A549 (cell line): ENCODE measurements around the gene CUL7. TPM values are rescaled to one million over a fixed set of nuclear protein-coding genes. Genes with fewer than 3 reads are reported as not detected.

Experiments used
- ATAC-seq, 2 experiments: fragments of 200-7000 bp in 1 of 2; fragments of >200 bp in 1 of 2; cut with Nextera tagmentation in 1 of 2; cut with Tn5 transposase in 1 of 2; 3 replicates each; pipeline versions ENCODE4 v1.8.0 to v1.9.1; 2018 to 2020; ENCODE audit warnings: mild to moderate bottlenecking in 1 of 2, moderate library complexity in 1 of 2
- CTCF ChIA-PET: fragments of 300-600 bp; sonication (Branson Sonifier 250); formaldehyde crosslinking; extraction: SDS; loops from one replicate; lab custom pipeline; 2021; ENCODE audit warnings: antibody characterized with exemption, inconsistent platforms; lab: Yijun Ruan, JAX
- POLR2A ChIA-PET: fragments of 350-600 bp; formaldehyde crosslinking; extraction: SDS; loops from one replicate; lab custom pipeline; 2021; ENCODE audit warnings: antibody characterized with exemption, inconsistent platforms; lab: Yijun Ruan, JAX
- DNase-seq, 2 experiments: peaks; one replicate each; pipeline versions ENCODE4 v3.0.0 to v3.0.0-alpha.2; 2011 to 2016; ENCODE audit warnings: low read depth in 1 of 2, low spot score in 1 of 2
- FAIRE-seq: peaks from 2 replicates; lab custom pipeline; 2011; peaks lifted over from hg19 to GRCh38; lab: Jason Lieb, UNC
- H3K27ac ChIP-seq, 2 experiments: fragments of >200 bp; sonication (Bioruptor Twin); formaldehyde crosslinking; 3 replicates each; pipeline ENCODE4 v1.5.1; 2016 to 2017
- H3K4me1 ChIP-seq: fragments of >200 bp; sonication (Bioruptor Twin); formaldehyde crosslinking; 3 replicates; pipeline ENCODE4 v1.6.1; 2016
- H3K4me2 ChIP-seq: fragments of >200 bp; sonication (Bioruptor Twin); formaldehyde crosslinking; 3 replicates; pipeline ENCODE4 v1.6.1; 2016
- H3K4me3 ChIP-seq: fragments of >200 bp; sonication (Bioruptor Twin); formaldehyde crosslinking; 3 replicates; pipeline ENCODE4 v1.5.1; 2016
- H3K9me3 ChIP-seq: fragments of >200 bp; sonication (Bioruptor Twin); formaldehyde crosslinking; 3 replicates; pipeline ENCODE4 v1.6.1; 2016
- BHLHE40 ChIP-seq: IDR thresholded peaks from 2 replicates; pipeline ENCODE4 v1.6.1; 2012; ENCODE audit warnings: low read depth, low read length, inconsistent platforms
- CBX8 ChIP-seq: fragments of 200-600 bp; sonication (generic); IDR thresholded peaks from 2 replicates; pipeline ENCODE4 v1.6.1; 2016
- CHD4 ChIP-seq: fragments of 200-600 bp; sonication (generic); IDR thresholded peaks from 2 replicates; pipeline ENCODE4 v1.6.1; 2016; ENCODE audit warnings: antibody characterized with exemption, mild to moderate bottlenecking, borderline replicate concordance
- EP300 ChIP-seq, 2 experiments: fragments of >200 bp; sonication (Bioruptor Twin); formaldehyde crosslinking; IDR thresholded peaks; 2 replicates in 1 of 2; 3 replicates in 1 of 2; pipeline ENCODE4 v1.6.1; 2016 to 2017
- ESRRA ChIP-seq: fragments of 150-350 bp; IDR thresholded peaks from 2 replicates; pipeline ENCODE4 v1.6.1; 2014; ENCODE audit warnings: mild to moderate bottlenecking, low read length, borderline replicate concordance
- HEYL ChIP-seq: fragments of 250-450 bp; sonication (Bioruptor Pico); IDR thresholded peaks from 2 replicates; pipeline ENCODE4 v1.8.0; 2021; ENCODE audit warnings: mild to moderate bottlenecking, moderate library complexity
- KDM5A ChIP-seq: fragments of 200-600 bp; sonication (generic); IDR thresholded peaks from 2 replicates; pipeline ENCODE4 v1.6.1; 2016; ENCODE audit warnings: antibody characterized with exemption, mild to moderate bottlenecking
- MAFK ChIP-seq: fragments of 450-650 bp; IDR thresholded peaks from 2 replicates; pipeline ENCODE4 v1.6.1; 2014; ENCODE audit not compliant: partially characterized antibody
- MYC ChIP-seq: IDR thresholded peaks from 2 replicates; pipeline ENCODE4 v1.6.1; 2012; ENCODE audit warnings: mild to moderate bottlenecking, inconsistent platforms, low read length, improper control_type of control experiment, borderline replicate concordance
- NFE2L2 ChIP-seq: fragments of 150-350 bp; conservative IDR thresholded peaks from 2 replicates; pipeline ENCODE4 v1.6.1; 2014; ENCODE audit warnings: low read length
- NR3C1 ChIP-seq: fragments of >200 bp; sonication (Bioruptor Twin); formaldehyde crosslinking; IDR thresholded peaks from 3 replicates; pipeline ENCODE4 v1.6.1; 2017
- POLR2AphosphoS2 ChIP-seq: conservative IDR thresholded peaks from 2 replicates; pipeline ENCODE4 v1.6.1; 2012; ENCODE audit warnings: low read length, improper control_type of control experiment, inconsistent platforms
- RAD21 ChIP-seq, 2 experiments: fragments of >200 bp in 1 of 2; sonication (Bioruptor Twin) in 1 of 2; formaldehyde crosslinking in 1 of 2; IDR thresholded peaks in 1 of 2; conservative IDR thresholded peaks in 1 of 2; 2 replicates in 1 of 2; 3 replicates in 1 of 2; pipeline ENCODE4 v1.6.1; 2012 to 2018; ENCODE audit warnings: inconsistent platforms in 1 of 2
- RCOR1 ChIP-seq: fragments of 150-350 bp; IDR thresholded peaks from 2 replicates; pipeline ENCODE4 v1.6.1; 2014; ENCODE audit warnings: antibody characterized with exemption, low read length, low read depth
- SMC3 ChIP-seq: fragments of >200 bp; sonication (Bioruptor Twin); formaldehyde crosslinking; IDR thresholded peaks from 3 replicates; pipeline ENCODE4 v1.6.1; 2018; ENCODE audit warnings: inconsistent platforms
- SREBF2 ChIP-seq: fragments of 450-650 bp; IDR thresholded peaks from 2 replicates; pipeline ENCODE4 v1.6.1; 2014; ENCODE audit warnings: mild to moderate bottlenecking, moderate library complexity
- TFCP2L1 ChIP-seq: fragments of 250-450 bp; sonication (Bioruptor Pico); IDR thresholded peaks from 2 replicates; pipeline ENCODE4 v1.5.0; 2021; ENCODE audit warnings: mild to moderate bottlenecking
- ZNF302 ChIP-seq: fragments of 250-450 bp; sonication (Bioruptor Pico); IDR thresholded peaks from 2 replicates; pipeline ENCODE4 v1.9.0; 2021; ENCODE audit warnings: inconsistent platforms, mild to moderate bottlenecking, moderate library complexity
- WGBS: methylation state at CpG from one replicate; pipeline ENCODE4 v1.1.6; 2017; ENCODE audit errors: missing lambda C conversion rate; 5-methylcytosine and 5-hydroxymethylcytosine counted together
- polyA plus RNA-seq, 4 experiments: library from polyadenylated mRNA; depleted of rRNA in 3 of 4; stranded (reverse); fragments of >200 nt; fragmentation: RNase III in 1 of 4; extraction: RNeasy Plus Mini Kit Qiagen cat#74134 plus additional on column Dnase treatment in 1 of 4; gene quantifications; 2 replicates in 3 of 4; 3 replicates in 1 of 4; pipeline ENCODE4 v1.2.3, GENCODE V29; 2011 to 2017
- TF ChIP-seq, protein P1 (sequence below): fragments of 250-450 bp; sonication (Bioruptor Pico); IDR thresholded peaks from 2 replicates; pipeline ENCODE4 v1.5.0; 2020; ENCODE audit warnings: low read depth, mild to moderate bottlenecking, moderate library complexity
- TF ChIP-seq, protein P2 (sequence below): fragments of >200 bp; sonication (Bioruptor Twin); formaldehyde crosslinking; IDR thresholded peaks from 3 replicates; pipeline ENCODE4 v1.6.1; 2016
- TF ChIP-seq, protein P3 (sequence below): fragments of >200 bp; sonication (Bioruptor Twin); formaldehyde crosslinking; IDR thresholded peaks from 2 replicates; pipeline ENCODE4 v1.6.1; 2016
- TF ChIP-seq, protein P4 (sequence below): IDR thresholded peaks from 2 replicates; pipeline ENCODE4 v1.6.1; 2012; ENCODE audit warnings: low read depth, borderline replicate concordance

CUL7 gene
- polyA plus RNA-seq, 2 of the 4 experiments (the other 2 are of a cell fraction) = 10.0 to 12.1 TPM

DNA sequence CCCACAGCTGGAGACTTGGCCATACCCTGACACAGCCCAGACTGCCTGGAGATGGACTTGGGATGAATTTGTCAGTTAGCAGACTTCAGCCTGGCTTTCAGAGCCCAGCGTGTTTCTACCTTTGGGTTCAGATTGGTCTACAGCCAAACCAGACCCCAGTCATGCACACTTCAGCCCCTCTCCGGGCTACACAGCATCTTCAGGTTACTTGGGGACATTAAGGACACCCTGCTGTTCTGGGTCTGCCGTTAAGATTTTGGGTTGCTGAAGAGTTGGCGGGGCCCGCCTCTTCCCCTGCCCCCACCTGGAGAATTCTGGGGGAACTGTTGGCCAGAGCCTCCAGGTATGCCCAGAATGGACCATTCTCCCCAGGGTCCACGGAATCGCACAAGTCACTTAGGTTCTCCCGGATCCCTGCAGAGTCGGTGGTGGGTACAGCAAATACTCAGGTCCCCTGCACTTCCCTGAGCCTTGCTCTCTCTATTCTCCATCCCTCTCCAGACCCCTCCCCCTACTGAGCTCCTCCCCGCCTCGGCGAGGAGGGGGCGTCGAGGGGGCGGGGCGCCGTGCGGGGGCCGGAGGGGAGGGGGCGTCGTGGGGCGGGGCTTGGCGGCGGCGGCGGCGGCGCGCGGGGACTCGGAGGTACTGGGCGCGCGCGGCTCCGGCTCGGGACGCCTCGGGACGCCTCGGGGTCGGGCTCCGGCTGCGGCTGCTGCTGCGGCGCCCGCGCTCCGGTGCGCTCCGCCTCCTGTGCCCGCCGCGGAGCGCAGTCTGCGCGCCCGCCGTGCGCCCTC lies 22.2 kb upstream of the CUL7 start, which contains the start of gene PTK7:
Gene PTK7 (plus strand): TSS at position 645 of the 794 bp plus-strand sequence. CDS start 175 bp downstream, outside the sequence.
- Histone ChIP-seq H3K4me2 (peak within 1 kb of the TSS; percentile 92), H3K27ac (peak within 1 kb of the TSS; percentile 57 to 86), H3K9me3 (no peaks in the 10 kb centered on the region), H3K4me1 (peaks cover 6% of the 10 kb centered on the region; the same call in 2 of the 3 replicates), H3K4me3 (peak within 1 kb of the TSS; percentile 54)
- POLR2A ChIA-PET = interaction anchor here (0.5 to 1.3 kb wide), 2 partner anchors 16 to 19 kb away, joined by 3 to 4 read pairs; partner anchors contain the start of genes KLC4 and MRPL2
- DNase-seq = peak in 1 of 2 experiments; percentile 28
- FAIRE-seq = no peak
- ATAC-seq = peak; percentile 77 to 82
- TF ChIP-seq, protein P1, sequence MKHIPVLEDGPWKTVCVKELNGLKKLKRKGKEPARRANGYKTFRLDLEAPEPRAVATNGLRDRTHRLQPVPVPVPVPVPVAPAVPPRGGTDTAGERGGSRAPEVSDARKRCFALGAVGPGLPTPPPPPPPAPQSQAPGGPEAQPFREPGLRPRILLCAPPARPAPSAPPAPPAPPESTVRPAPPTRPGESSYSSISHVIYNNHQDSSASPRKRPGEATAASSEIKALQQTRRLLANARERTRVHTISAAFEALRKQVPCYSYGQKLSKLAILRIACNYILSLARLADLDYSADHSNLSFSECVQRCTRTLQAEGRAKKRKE (CRISPR knock-in tag) = no peak
- no peak for TF ChIP-seq ESRRA
- no peak for TF ChIP-seq ZNF302 (CRISPR knock-in tag)
- no peak for TF ChIP-seq RAD21 (conservative IDR thresholded peaks at IDR 0.05 in 1 of 2, IDR thresholded peaks at IDR 0.05 in 1 of 2)
- TF ChIP-seq, protein P2, sequence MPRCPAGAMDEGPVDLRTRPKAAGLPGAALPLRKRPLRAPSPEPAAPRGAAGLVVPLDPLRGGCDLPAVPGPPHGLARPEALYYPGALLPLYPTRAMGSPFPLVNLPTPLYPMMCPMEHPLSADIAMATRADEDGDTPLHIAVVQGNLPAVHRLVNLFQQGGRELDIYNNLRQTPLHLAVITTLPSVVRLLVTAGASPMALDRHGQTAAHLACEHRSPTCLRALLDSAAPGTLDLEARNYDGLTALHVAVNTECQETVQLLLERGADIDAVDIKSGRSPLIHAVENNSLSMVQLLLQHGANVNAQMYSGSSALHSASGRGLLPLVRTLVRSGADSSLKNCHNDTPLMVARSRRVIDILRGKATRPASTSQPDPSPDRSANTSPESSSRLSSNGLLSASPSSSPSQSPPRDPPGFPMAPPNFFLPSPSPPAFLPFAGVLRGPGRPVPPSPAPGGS = no peak
- no peak for TF ChIP-seq CHD4
- TF ChIP-seq NR3C1 = no peak
- no peak for TF ChIP-seq MYC
- no peak for TF ChIP-seq EP300 (IDR thresholded peaks at IDR 0.05)
- no peak for TF ChIP-seq KDM5A
- TF ChIP-seq BHLHE40 = no peak
- TF ChIP-seq POLR2AphosphoS2 = no peak
- TF ChIP-seq NFE2L2 = no peak
- TF ChIP-seq, protein P3, sequence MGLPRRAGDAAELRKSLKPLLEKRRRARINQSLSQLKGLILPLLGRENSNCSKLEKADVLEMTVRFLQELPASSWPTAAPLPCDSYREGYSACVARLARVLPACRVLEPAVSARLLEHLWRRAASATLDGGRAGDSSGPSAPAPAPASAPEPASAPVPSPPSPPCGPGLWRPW = no peak
- 47% methylated on average over 4 of the region's 60 CpGs for WGBS
- CTCF ChIA-PET = interaction anchor here (3.1 kb wide), 1 partner anchor 67 kb away, joined by 20 read pairs; no protein-coding TSS in a partner anchor

DNA sequence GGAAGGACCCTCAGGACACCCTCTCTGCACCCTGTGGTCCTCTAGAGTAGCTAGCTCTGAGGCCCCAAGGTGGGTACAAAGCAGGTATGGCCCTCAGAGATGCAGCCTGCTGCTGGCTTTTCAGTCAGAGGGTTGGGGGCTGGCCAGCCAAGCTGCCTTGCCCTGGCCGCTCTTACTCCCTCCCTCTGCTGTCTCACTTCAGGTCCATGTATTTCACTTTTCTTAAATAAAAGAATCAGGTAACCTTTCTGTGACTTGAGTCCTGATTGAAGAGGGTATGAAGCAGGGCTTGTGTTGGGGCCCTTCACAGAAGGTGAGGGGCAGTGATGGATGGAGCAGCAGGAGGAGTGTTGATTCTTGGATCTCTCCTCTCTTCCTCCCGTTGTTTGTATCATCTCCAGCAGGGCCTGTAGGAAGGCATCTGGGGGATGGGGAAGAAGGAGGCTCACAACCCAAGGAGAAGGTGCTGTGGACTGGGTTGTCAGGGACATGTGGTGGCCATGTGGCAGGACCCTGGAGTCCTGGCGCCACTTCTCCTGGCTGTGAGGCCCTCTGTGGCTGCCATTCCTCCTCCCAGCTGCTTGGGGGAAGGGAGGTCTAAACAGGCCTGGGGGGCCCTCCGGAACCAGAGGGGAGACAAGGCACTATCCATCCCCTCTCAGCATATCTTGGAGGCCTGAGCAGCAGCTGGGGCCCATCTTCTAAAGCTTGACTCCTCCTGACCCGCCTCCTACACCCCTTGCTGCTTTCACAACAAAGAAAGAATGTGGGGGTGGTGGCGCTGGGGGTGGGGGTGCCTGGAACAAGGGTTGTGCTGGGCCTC lies 21.4 kb upstream of the CUL7 start:
- no peaks in the 10 kb centered on the region for H3K9me3 ChIP-seq
- H3K27ac ChIP-seq = no peak overlapping the region
- ChIA-PET CTCF (interaction anchor here (0.7 to 3.1 kb wide), 3 partner anchors 10 to 68 kb away, joined by 3 to 20 read pairs (median 3); no protein-coding TSS in a partner anchor), POLR2A (no interaction called here)
- WGBS = 78% methylated on average over 5 of the region's 6 CpGs
- TF ChIP-seq ZNF302 (CRISPR knock-in tag) (no peak), SREBF2 (no peak), CBX8 (no peak), TFCP2L1 (no peak), CHD4 (no peak), BHLHE40 (no peak), MAFK (no peak), POLR2AphosphoS2 (no peak), HEYL (CRISPR knock-in tag) (no peak), RCOR1 (no peak), SMC3 (no peak)
- TF ChIP-seq, protein P4, sequence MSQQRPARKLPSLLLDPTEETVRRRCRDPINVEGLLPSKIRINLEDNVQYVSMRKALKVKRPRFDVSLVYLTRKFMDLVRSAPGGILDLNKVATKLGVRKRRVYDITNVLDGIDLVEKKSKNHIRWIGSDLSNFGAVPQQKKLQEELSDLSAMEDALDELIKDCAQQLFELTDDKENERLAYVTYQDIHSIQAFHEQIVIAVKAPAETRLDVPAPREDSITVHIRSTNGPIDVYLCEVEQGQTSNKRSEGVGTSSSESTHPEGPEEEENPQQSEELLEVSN = no peak
- H3K4me3 ChIP-seq = no peak overlapping the region
- peaks cover 6% of the 10 kb centered on the region; the same call in 2 of the 3 replicates for H3K4me1 ChIP-seq
- no peak for DNase-seq
- no peak for FAIRE-seq
- H3K4me2 ChIP-seq = no peak overlapping the region
- 0 out of 6 replicates have a peak, but pooled peaks of 1 of the 2 experiments have one; percentile 19 for ATAC-seq
